Fibroblast of lung (primary cell): Measurements from ENCODE around the gene DUSP1. TPM values are rescaled to one million over a fixed set of nuclear protein-coding genes. Genes with fewer than 3 reads are reported as not detected.

Experiments used
- DNase-seq, 2 donors: peaks; one replicate each; pipeline versions ENCODE4 v3.0.0 to v3.0.0-alpha.2; 2010; ENCODE audit warnings: low read depth in 2 of 2
- H2AFZ ChIP-seq: 2 replicates; pipeline ENCODE4 v1.5.1; 2012; ENCODE audit warnings: low read length, control low read depth, inconsistent platforms
- H3K27ac ChIP-seq: 2 replicates; pipeline ENCODE4 v1.5.1; 2011; ENCODE audit warnings: low read length, control low read depth; ENCODE audit not compliant: insufficient read depth
- H3K27me3 ChIP-seq: 2 replicates; pipeline ENCODE4 v1.5.1; 2011; ENCODE audit warnings: mild to moderate bottlenecking, low read length; ENCODE audit not compliant: control insufficient read depth, insufficient read depth
- H3K36me3 ChIP-seq: 2 replicates; pipeline ENCODE4 v1.5.1; 2011; ENCODE audit warnings: low read length; ENCODE audit not compliant: control insufficient read depth, insufficient read depth
- H3K4me1 ChIP-seq: 2 replicates; pipeline ENCODE4 v1.5.1; 2011; ENCODE audit warnings: low read length; ENCODE audit not compliant: control insufficient read depth, insufficient read depth; ENCODE audit errors: extremely low read depth
- H3K4me2 ChIP-seq: 2 replicates; pipeline ENCODE4 v1.5.1; 2011; ENCODE audit warnings: low read length, control low read depth; ENCODE audit not compliant: insufficient read depth; ENCODE audit errors: extremely low read depth
- H3K4me3 ChIP-seq, 4 experiments: fragments of 200-600 bp in 1 of 4; sonication (generic) in 1 of 4; replicated peaks in 1 of 4; 2 replicates each; pipeline ENCODE4 v1.5.1; 2011 to 2016; ENCODE audit warnings: low read length in 4 of 4, low read depth in 3 of 4, mild to moderate bottlenecking in 3 of 4, control low read depth in 2 of 4, inconsistent platforms in 1 of 4, mixed read lengths in 1 of 4; ENCODE audit not compliant: insufficient read depth in 1 of 4; ENCODE audit errors: control extremely low read depth in 1 of 4
- H3K79me2 ChIP-seq: 2 replicates; pipeline ENCODE4 v1.5.1; 2012; ENCODE audit warnings: mild to moderate bottlenecking, low read length, inconsistent platforms; ENCODE audit not compliant: control insufficient read depth, insufficient read depth
- H3K9ac ChIP-seq: 2 replicates; pipeline ENCODE4 v1.5.1; 2011; ENCODE audit warnings: mild to moderate bottlenecking, low read length, control low read depth; ENCODE audit not compliant: insufficient read depth
- H3K9me3 ChIP-seq: 2 replicates; pipeline ENCODE4 v1.5.1; 2012; ENCODE audit warnings: low read depth, low read length; ENCODE audit not compliant: control insufficient read depth, insufficient read depth
- H4K20me1 ChIP-seq: 2 replicates; pipeline ENCODE4 v1.5.1; 2011; ENCODE audit warnings: low read length; ENCODE audit not compliant: control insufficient read depth, insufficient read depth; ENCODE audit errors: extremely low read depth
- CTCF ChIP-seq, 2 donors: IDR thresholded peaks in 1 of 2; conservative IDR thresholded peaks in 1 of 2; 1 replicate in 1 of 2; 2 replicates in 1 of 2; pipeline ENCODE4 v1.5.1; 2011 to 2012; ENCODE audit warnings: low read length in 2 of 2, control low read depth in 1 of 2, inconsistent platforms in 1 of 2, low read depth in 1 of 2, mild to moderate bottlenecking in 1 of 2
- EZH2 ChIP-seq: IDR thresholded peaks from 2 replicates; pipeline ENCODE4 v1.5.1; 2012; ENCODE audit warnings: low read length, control low read depth, mild to moderate bottlenecking; ENCODE audit errors: missing control alignments
- polyA plus RNA-seq, 2 donors: library from polyadenylated mRNA; depleted of rRNA in 1 of 2; stranded (reverse) in 1 of 2; unstranded in 1 of 2; fragments of >200 nt; gene quantifications; 2 replicates each; pipeline ENCODE4 v1.2.1, GENCODE V29; 2011 to 2012; ENCODE audit warnings: missing spikeins in 1 of 2
- total RNA-seq: library from RNA; depleted of rRNA; stranded (reverse); fragments of >200 nt; gene quantifications from 2 replicates; pipeline ENCODE4 v1.2.1, GENCODE V29; 2014

Gene DUSP1
- total and polyA plus RNA-seq, 2 donors (not counting 1 experiment from before 2014, with no cell fraction given) = 121 to 148 TPM

GRCh38 chr5:172747471-172747870 is 23.5 kb downstream of the DUSP1 start:
- H4K20me1 ChIP-seq = no peaks in the 10 kb centered on the region
- no peaks in the 10 kb centered on the region for H3K36me3 ChIP-seq
- H3K4me3 ChIP-seq = no peak overlapping the region
- H3K9ac ChIP-seq = no peak overlapping the region
- no peaks in the 10 kb centered on the region for H3K27me3 ChIP-seq
- TF ChIP-seq CTCF (conservative IDR thresholded peaks at IDR 0.05 in 1 of 2, IDR thresholded peaks at IDR 0.05 in 1 of 2; ENCODE audit: low read depth in 1 of 2, low read length in 2 of 2) (no peak), EZH2 (no peak)
- H3K4me1 ChIP-seq = peaks cover 2% of the 10 kb centered on the region
- H3K4me2 ChIP-seq = no peak overlapping the region
- no peak for DNase-seq
- H3K9me3 ChIP-seq = no peaks in the 10 kb centered on the region
- H3K79me2 ChIP-seq = no peaks in the 10 kb centered on the region
- no peak overlapping the region for H2AFZ ChIP-seq
- no peak overlapping the region for H3K27ac ChIP-seq

GRCh38 chr5:172746725-172747124 is 24.3 kb downstream of the DUSP1 start:
- TF ChIP-seq EZH2 (no peak), CTCF (conservative IDR thresholded peaks at IDR 0.05 in 1 of 2, IDR thresholded peaks at IDR 0.05 in 1 of 2; ENCODE audit: low read depth in 1 of 2, low read length in 2 of 2) (no peak)
- Histone ChIP-seq H2AFZ (no peak overlapping the region), H3K4me1 (peaks cover 2% of the 10 kb centered on the region)

GRCh38 chr5:172745838-172746237 is 25.2 kb downstream of the DUSP1 start:
- Histone ChIP-seq H3K9ac (no peak overlapping the region), H3K36me3 (no peaks in the 10 kb centered on the region), H3K4me3 (no peak overlapping the region), H3K9me3 (no peaks in the 10 kb centered on the region), H2AFZ (no peak overlapping the region), H4K20me1 (no peaks in the 10 kb centered on the region), H3K27me3 (no peaks in the 10 kb centered on the region), H3K27ac (no peak overlapping the region), H3K4me1 (peaks cover 6% of the 10 kb centered on the region), H3K4me2 (no peak overlapping the region), H3K79me2 (no peaks in the 10 kb centered on the region)
- no peak for DNase-seq
- TF ChIP-seq EZH2 (no peak), CTCF (conservative IDR thresholded peaks at IDR 0.05 in 1 of 2, IDR thresholded peaks at IDR 0.05 in 1 of 2; ENCODE audit: low read depth in 1 of 2, low read length in 2 of 2) (no peak)

More at GRCh38 chr5:172746725-172747124, 24.3 kb downstream of the DUSP1 start:
- H4K20me1 ChIP-seq = no peaks in the 10 kb centered on the region
- no peak overlapping the region for H3K9ac ChIP-seq
- no peaks in the 10 kb centered on the region for H3K27me3 ChIP-seq
- no peaks in the 10 kb centered on the region for H3K9me3 ChIP-seq
- no peak overlapping the region for H3K4me3 ChIP-seq
- H3K4me2 ChIP-seq = no peak overlapping the region
- H3K79me2 ChIP-seq = no peaks in the 10 kb centered on the region
- no peak for DNase-seq
- no peak overlapping the region for H3K27ac ChIP-seq
- no peaks in the 10 kb centered on the region for H3K36me3 ChIP-seq
